ENCODE results near the gene TRAPPC1. TPM values are rescaled to one million over a fixed set of nuclear protein-coding genes. Genes with fewer than 3 reads are reported as not detected.

The TRAPPC1 gene
- total RNA-seq, 2 donors from 2014 or later = 10.5 to 40.0 TPM

GRCh38 chr17:7903154-7904103 lies 28.3 kb downstream of the TRAPPC1 start:
- no peak for TF ChIP-seq CTCF (IDR thresholded peaks at IDR 0.05)
- TF ChIP-seq POLR2A (IDR thresholded peaks at IDR 0.05) = no peak
- 81 to 83% methylated on average over 22 of the region's 22 CpGs for WGBS, 2 donors
- Histone ChIP-seq H3K4me3 (no peak overlapping the region), H3K27me3 (no peaks in the 10 kb centered on the region), H3K9me3 (no peaks in the 10 kb centered on the region), H3K36me3 (replicated peaks in 1 of 2; ENCODE audit: insufficient read depth in 1 of 2, low read depth in 2 of 2) (peaks cover 0 to 47% of the 10 kb centered on the region in 2 donors), H3K27ac (no peak overlapping the region), H3K4me1 (no peaks in the 10 kb centered on the region)
- ATAC-seq (no peak), DNase-seq (no peak)
- intact Hi-C loops (cut with DNase I) = no loop called here

- DNase-seq = peak in 3 of 4 donors; percentile 30 to 59 (median 55)
- Histone ChIP-seq H3K36me3 (replicated peaks in 1 of 2; ENCODE audit: insufficient read depth in 1 of 2, low read depth in 2 of 2) (peaks cover 0 to 30% of the 10 kb centered on the region in 2 donors), H3K27ac (no peak overlapping the region), H3K9me3 (no peaks in the 10 kb centered on the region), H3K27me3 (no peaks in the 10 kb centered on the region), H3K4me1 (no peaks in the 10 kb centered on the region), H3K4me3 (no peak overlapping the region)
- 31 to 35% methylated on average over 6 of the region's 6 CpGs for WGBS, 2 donors
- intact Hi-C loops (cut with DNase I) = loop anchor here (5.0 kb wide), 1 partner anchor 35 kb away; no protein-coding TSS in a partner anchor
- peak; percentile 77 for ATAC-seq
- TF ChIP-seq POLR2A (IDR thresholded peaks at IDR 0.05) (no peak), CTCF (IDR thresholded peaks at IDR 0.05) (peak; percentile 25 to 90 (median 73))
Observed at GRCh38 chr17:7897773-7898172, 34.0 kb downstream of the TRAPPC1 start.

- no peak for ATAC-seq
- TF ChIP-seq CTCF (IDR thresholded peaks at IDR 0.05) = no peak
- TF ChIP-seq POLR2A (IDR thresholded peaks at IDR 0.05) = no peak
- Histone ChIP-seq H3K36me3 (replicated peaks in 1 of 2; ENCODE audit: insufficient read depth in 1 of 2, low read depth in 2 of 2) (peaks cover 0 to 30% of the 10 kb centered on the region in 2 donors), H3K9me3 (no peaks in the 10 kb centered on the region), H3K27me3 (no peaks in the 10 kb centered on the region), H3K4me1 (no peaks in the 10 kb centered on the region), H3K4me3 (no peak overlapping the region), H3K27ac (no peak overlapping the region)
- WGBS, 2 donors = 75 to 84% methylated on average over 13 of the region's 13 CpGs
- intact Hi-C loops (cut with DNase I) = loop anchor here (5.0 kb wide), 1 partner anchor 35 kb away; no protein-coding TSS in a partner anchor
- peak in 1 of 4 donors; percentile 9 for DNase-seq
Observed at GRCh38 chr17:7897090-7897489, 34.7 kb downstream of the TRAPPC1 start.

GRCh38 chr17:7894866-7895265 lies 36.9 kb downstream of the TRAPPC1 start:
- TF ChIP-seq CTCF (IDR thresholded peaks at IDR 0.05) (no peak), POLR2A (IDR thresholded peaks at IDR 0.05) (no peak)
- Histone ChIP-seq H3K27ac (no peak overlapping the region), H3K36me3 (replicated peaks in 1 of 2; ENCODE audit: insufficient read depth in 1 of 2, low read depth in 2 of 2) (peaks cover 0 to 34% of the 10 kb centered on the region in 2 donors), H3K9me3 (no peaks in the 10 kb centered on the region), H3K4me3 (no peak overlapping the region), H3K27me3 (no peaks in the 10 kb centered on the region), H3K4me1 (peaks cover 4% of the 10 kb centered on the region)
- 91 to 94% methylated on average over 8 of the region's 8 CpGs for WGBS, 2 donors
- no peak for ATAC-seq
- peak in 1 of 4 donors; percentile 6 for DNase-seq
- intact Hi-C loops (cut with DNase I) = loop anchor here (5.0 kb wide), 1 partner anchor 33 kb away; no protein-coding TSS in a partner anchor
